HTERT RPE-1 (cell line): ENCODE measurements around the gene NEK3.
"Not testable (repeated sequence)": the region's sequence is repeated elsewhere in the genome, so short reads cannot be mapped to it uniquely, and the experiment has no call there.

Experiments
- in situ Hi-C: fragments of 300-500 bp; cut with MboI; formaldehyde crosslinking; loops from 4 replicates; pipeline ENCODE4 v1.14.3; 2020; ENCODE audit warnings: low sequenced_read_pairs

The NEK3 gene

GRCh38 chr13:52170828-52171391 is 11.5 kb upstream of the NEK3 start:
- in situ Hi-C loops: not testable (repeated sequence)

GRCh38 chr13:52169839-52170238 is 10.4 kb upstream of the NEK3 start:
- in situ Hi-C loops: no loop called here

- in situ Hi-C loops: no loop called here
Observed at GRCh38 chr13:52165411-52165810, 6.0 kb upstream of the NEK3 start.

- in situ Hi-C loops: no loop called here
Observed at GRCh38 chr13:52164989-52165388, 5.6 kb upstream of the NEK3 start.

- in situ Hi-C loops: not testable (repeated sequence)
Observed at GRCh38 chr13:52163878-52164277, 4.5 kb upstream of the NEK3 start.

GRCh38 chr13:52162279-52163101 is 3.1 kb upstream of the NEK3 start:
- in situ Hi-C loops: no loop called here

- in situ Hi-C loops: no loop called here
Observed at GRCh38 chr13:52161181-52161646, 1.8 kb upstream of the NEK3 start.

- in situ Hi-C loops: no loop called here
Observed at GRCh38 chr13:52160506-52160905, 1.1 kb upstream of the NEK3 start.

- in situ Hi-C loops: no loop called here
Observed at GRCh38 chr13:52160053-52160452, 656 bp upstream of the NEK3 start.

- in situ Hi-C loops: no loop called here
Observed at GRCh38 chr13:52158629-52159158, 703 bp downstream of the NEK3 start.

GRCh38 chr13:52156724-52157261 is 2.6 kb downstream of the NEK3 start:
- in situ Hi-C loops: no loop called here

- in situ Hi-C loops: no loop called here
Observed at GRCh38 chr13:52155177-52155576, 4.2 kb downstream of the NEK3 start.

GRCh38 chr13:52147225-52147624 is 12.2 kb downstream of the NEK3 start:
- in situ Hi-C loops: no loop called here

- in situ Hi-C loops: no loop called here
Observed at GRCh38 chr13:52141299-52141698, 18.1 kb downstream of the NEK3 start.

GRCh38 chr13:52137489-52137888 is 21.9 kb downstream of the NEK3 start:
- in situ Hi-C loops: no loop called here

GRCh38 chr13:52136763-52137162 is 22.6 kb downstream of the NEK3 start:
- in situ Hi-C loops: no loop called here

- in situ Hi-C loops: no loop called here
Observed at GRCh38 chr13:52130641-52131040, 28.8 kb downstream of the NEK3 start.

- in situ Hi-C loops: no loop called here
Observed at GRCh38 chr13:52128714-52129700, 30.4 kb downstream of the NEK3 start, which contains the start of gene NEK5. Gene NEK5 (minus strand): TSS chr13:52129073. CDS start chr13:52127482, 1,591 bp downstream.

- in situ Hi-C loops: no loop called here
Observed at GRCh38 chr13:52127783-52128702, 31.4 kb downstream of the NEK3 start.

GRCh38 chr13:52127378-52127777 is 32.0 kb downstream of the NEK3 start:
- in situ Hi-C loops: no loop called here
